ENCODE measurements around the gene C2orf80.
"Not testable (repeated sequence)": the region's sequence is repeated elsewhere in the genome, so short reads cannot be mapped to it uniquely, and the experiment has no call there.

C2orf80 gene

GRCh38 chr2:208130712-208131110 is 59.1 kb downstream of the C2orf80 start:
- DNase-seq: no peak

- DNase-seq: no peak
Observed at GRCh38 chr2:208129744-208130711, 59.8 kb downstream of the C2orf80 start, which contains the start of gene CRYGC. Gene CRYGC, minus strand, starts transcription at chr2:208129828. Its CDS starts 36 bp downstream, at chr2:208129792.

GRCh38 chr2:208128136-208128535 is 61.7 kb downstream of the C2orf80 start:
- DNase-seq: no peak

- DNase-seq: no peak
Observed at GRCh38 chr2:208127090-208127489, 62.7 kb downstream of the C2orf80 start.

- DNase-seq: no peak
Observed at GRCh38 chr2:208125251-208125650, 64.6 kb downstream of the C2orf80 start.

GRCh38 chr2:208124013-208124715 is 65.7 kb downstream of the C2orf80 start, which contains the start of gene CRYGD:
Gene CRYGD, minus strand, starts transcription at chr2:208124524. Its CDS starts 51 bp downstream, at chr2:208124473.
- not testable (repeated sequence) for DNase-seq

GRCh38 chr2:208122248-208122647 is 67.6 kb downstream of the C2orf80 start:
- DNase-seq: no peak

- DNase-seq: no peak
Observed at GRCh38 chr2:208118918-208119317, 70.9 kb downstream of the C2orf80 start.

GRCh38 chr2:208117390-208117789 is 72.4 kb downstream of the C2orf80 start:
- DNase-seq: not testable (repeated sequence)

Data from AML-193 (cell line).